ENCODE data around the gene TAF13.

Gene TAF13
- 20.5 reads per million, percentile 47 among the genes with 10 or more reads in this experiment for total RNA-seq

- peak; percentile 77 for DNase-seq
Observed at GRCh38 chr1:109075531-109076490, at the start of gene TAF13. TSS of gene TAF13 (minus strand) at chr1:109076003. CDS start at chr1:109075947, 56 bp downstream.

- no peak for DNase-seq
Observed at GRCh38 chr1:109120356-109120755, 44.6 kb upstream of the TAF13 start.

GRCh38 chr1:109118089-109118488 is 42.3 kb upstream of the TAF13 start:
- no peak for DNase-seq

GRCh38 chr1:109116286-109116685 is 40.5 kb upstream of the TAF13 start:
- DNase-seq: no peak

GRCh38 chr1:109115685-109116084 is 39.9 kb upstream of the TAF13 start:
- no peak for DNase-seq

GRCh38 chr1:109114342-109114674 is 38.5 kb upstream of the TAF13 start:
- no peak for DNase-seq

GRCh38 chr1:109113590-109114341 is 38.0 kb upstream of the TAF13 start, which contains the start of gene ELAPOR1:
TSS of gene ELAPOR1 (plus strand) at chr1:109114115. CDS start at chr1:109114184, 69 bp downstream.
- DNase-seq: peak; percentile 88

- DNase-seq: peak; percentile 86
Observed at GRCh38 chr1:109112652-109113285, 37.0 kb upstream of the TAF13 start.

GRCh38 chr1:109112056-109112651 is 36.4 kb upstream of the TAF13 start:
- no peak for DNase-seq

- no peak for DNase-seq
Observed at GRCh38 chr1:109111386-109112055, 35.7 kb upstream of the TAF13 start.

GRCh38 chr1:109109906-109110305 is 34.1 kb upstream of the TAF13 start:
- DNase-seq: no peak

- no peak for DNase-seq
Observed at GRCh38 chr1:109107785-109108184, 32.0 kb upstream of the TAF13 start.

GRCh38 chr1:109105881-109106280 is 30.1 kb upstream of the TAF13 start:
- no peak for DNase-seq

GRCh38 chr1:109104364-109105151 is 28.8 kb upstream of the TAF13 start:
- no peak for DNase-seq

- DNase-seq: peak; percentile 96
Observed at GRCh38 chr1:109099938-109100773, 24.4 kb upstream of the TAF13 start.

- no peak for DNase-seq
Observed at GRCh38 chr1:109096120-109096519, 20.3 kb upstream of the TAF13 start.

GRCh38 chr1:109095631-109096030 is 19.8 kb upstream of the TAF13 start:
- no peak for DNase-seq

- DNase-seq: no peak
Observed at GRCh38 chr1:109094871-109095270, 19.1 kb upstream of the TAF13 start.

GRCh38 chr1:109094377-109094803 is 18.6 kb upstream of the TAF13 start:
- DNase-seq: no peak

GRCh38 chr1:109091839-109092193 is 16.0 kb upstream of the TAF13 start:
- no peak for DNase-seq

Data from effector CD4-positive, alpha-beta T cell (primary cell).